DMS114 treated with DMSO at 0.1 percent for 48 hours (cell line): Measurements from ENCODE around the gene ATG4D.
"Not testable (repeated sequence)": the region's sequence is repeated elsewhere in the genome, so short reads cannot be mapped to it uniquely, and the experiment has no call there.

Source experiments
- DNase-seq: peaks from one replicate; lab custom pipeline; 2025; ENCODE audit not compliant: unreplicated experiment; lab: John Stamatoyannopoulos, UW

Gene ATG4D

DNA sequence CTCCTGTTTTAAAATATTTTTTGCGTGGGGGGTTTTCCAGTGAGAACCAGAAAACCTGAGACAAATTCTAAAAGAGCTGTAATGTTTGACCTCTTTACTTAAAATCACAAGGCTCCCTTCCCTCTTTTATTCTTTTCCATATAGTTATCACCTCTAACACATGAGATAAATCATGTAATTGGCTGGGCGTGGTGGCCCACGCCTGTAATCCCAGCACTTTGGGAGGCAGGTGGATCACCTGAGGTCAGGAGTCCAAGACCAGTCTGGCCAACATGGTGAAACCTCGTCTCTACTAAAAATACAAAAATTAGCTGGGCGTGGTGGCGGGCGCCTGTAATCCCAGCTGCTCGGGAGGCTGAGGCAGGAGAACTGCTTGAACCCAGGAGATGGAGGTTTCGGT, 7.3 kb downstream of the ATG4D start:
- not testable (repeated sequence) for DNase-seq

DNA sequence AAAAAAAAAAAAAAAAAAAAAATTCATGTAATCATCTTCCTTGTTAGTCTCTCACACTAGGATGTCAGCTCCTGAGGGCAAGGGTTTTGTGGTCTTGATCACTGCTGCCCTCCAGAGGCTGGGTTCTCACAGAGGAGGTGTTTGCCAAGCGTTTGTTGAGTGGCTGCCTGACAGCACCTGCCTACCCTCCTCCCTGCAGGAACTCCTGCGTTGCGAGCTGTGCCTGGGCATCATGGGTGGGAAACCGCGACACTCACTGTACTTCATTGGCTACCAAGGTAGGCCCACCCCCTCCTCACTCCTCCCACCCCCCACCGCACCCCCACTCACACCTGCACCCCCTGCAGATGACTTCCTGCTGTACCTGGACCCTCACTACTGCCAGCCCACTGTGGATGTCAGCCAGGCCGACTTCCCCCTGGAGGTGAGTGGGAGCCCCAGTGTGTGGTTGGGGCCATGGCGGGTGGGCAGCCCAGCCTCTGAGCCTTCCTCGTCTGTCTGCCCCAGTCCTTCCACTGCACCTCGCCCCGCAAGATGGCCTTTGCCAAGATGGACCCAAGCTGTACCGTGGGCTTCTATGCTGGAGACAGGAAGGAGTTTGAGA, 8.1 kb downstream of the ATG4D start:
- DNase-seq = no peak

DNA sequence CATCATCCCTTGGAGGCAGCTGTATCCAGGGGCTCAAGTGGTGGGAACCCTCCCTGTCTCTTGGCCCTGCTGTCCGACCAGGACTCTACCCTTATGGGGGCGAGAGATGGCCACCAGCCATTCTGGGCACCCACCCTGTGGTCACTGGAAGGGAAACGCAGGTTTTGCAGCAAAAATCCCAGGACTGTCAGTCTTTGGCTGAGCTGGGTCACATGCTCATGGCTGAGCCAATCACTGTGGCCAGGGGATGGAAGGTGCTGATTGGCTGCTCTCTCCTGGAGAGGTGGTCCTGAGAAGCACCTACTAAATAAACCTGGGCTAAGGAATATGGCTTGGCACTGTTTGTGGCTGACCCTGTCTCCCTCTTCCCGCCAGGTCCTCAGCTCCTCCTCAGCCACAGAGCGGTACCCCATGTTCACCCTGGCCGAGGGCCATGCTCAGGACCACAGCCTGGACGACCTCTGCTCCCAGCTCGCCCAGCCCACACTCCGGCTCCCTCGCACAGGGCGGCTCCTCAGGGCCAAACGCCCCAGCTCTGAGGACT, 8.9 kb downstream of the ATG4D start:
- no peak for DNase-seq

DNA sequence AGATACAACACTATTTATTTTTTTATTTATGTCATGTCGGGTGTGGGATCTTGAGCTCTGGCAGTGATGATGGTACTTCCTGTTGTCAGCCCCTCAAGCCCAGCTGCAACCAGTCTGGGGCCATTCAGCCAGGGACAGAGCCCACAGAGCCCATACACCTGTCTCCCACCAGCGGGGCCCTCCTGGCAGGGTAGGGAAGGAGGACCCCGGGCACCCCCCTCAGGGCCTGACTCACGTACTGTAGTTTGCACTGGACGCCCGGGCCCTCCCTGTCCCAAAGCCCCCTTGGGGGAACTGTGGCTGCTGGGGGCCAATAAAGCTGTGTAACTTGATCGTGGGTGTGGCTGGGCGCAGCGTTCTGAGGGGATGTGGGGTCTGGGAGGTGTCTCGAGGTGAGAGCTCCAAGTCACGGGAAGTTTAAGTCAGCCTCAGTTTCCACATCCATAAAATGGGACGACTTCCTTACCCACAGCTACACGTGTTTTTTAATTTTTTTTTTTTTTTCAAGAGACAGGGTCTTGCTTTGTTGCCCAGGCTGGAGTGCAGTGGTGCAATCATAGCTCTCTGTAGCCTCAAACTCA, 9.5 kb downstream of the ATG4D start:
- no peak for DNase-seq

DNA sequence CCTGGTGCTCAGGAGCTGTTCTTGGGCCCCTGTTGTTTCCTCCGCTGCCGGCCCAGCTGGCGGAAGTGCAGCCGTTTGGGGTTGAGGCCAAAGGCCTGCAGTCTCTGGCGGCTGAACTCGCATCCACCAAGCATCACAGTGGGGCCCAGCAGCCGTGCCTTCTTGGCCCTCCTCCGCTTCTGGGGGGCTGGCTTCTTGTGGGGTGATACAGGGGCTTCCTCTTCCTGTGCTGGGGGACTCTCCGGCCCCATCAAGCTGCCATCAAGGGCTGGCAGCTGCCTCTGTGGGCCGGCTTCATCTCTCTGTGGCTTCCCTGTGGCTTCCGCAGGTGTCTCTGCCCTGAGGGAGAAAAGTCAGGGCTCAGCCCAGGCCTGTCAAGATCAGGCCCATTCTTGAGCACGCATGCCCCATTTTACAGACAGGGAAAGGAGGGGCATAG, 10.3 kb downstream of the ATG4D start:
- no peak for DNase-seq

DNA sequence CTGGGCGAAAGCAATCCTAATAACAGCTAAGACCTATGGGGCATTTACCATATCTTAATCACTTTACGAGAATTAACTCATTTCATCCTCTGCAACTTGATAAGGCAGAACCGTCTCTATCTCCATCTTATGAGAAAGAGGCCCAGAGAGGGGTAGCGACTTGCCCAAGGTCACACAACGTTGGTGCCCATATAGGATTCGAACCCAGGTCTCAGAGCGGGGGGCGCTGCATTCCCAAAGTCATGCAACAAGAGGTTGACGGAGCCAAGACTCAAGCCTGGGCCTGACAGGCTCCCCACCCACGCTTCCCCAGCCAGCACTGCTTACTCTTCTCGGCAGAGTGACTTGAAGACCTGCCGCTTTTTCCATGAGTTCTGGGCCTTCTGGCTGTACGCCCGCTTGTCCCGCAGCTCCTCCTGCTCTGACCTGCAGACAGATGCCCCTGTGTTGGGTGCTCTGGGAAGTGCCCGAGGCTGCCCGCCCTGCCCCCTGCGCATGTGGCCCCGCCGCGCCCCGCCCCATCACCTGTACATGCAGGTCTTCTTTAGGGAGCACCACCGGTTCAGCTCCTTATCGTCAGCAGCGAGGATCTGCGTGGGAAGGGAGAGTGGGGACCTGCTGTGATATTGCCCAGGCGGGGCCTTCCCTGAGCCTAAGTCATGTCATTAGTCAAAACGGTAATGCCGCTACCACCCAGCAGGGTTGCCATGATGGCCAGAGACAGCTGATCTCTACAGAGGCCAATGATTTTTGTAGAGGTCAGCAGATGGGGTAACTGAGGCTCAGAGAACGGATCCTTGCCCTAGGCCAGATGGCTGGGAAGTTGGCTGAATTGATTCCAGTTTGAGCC, 11.3 kb downstream of the ATG4D start:
- DNase-seq = no peak

DNA sequence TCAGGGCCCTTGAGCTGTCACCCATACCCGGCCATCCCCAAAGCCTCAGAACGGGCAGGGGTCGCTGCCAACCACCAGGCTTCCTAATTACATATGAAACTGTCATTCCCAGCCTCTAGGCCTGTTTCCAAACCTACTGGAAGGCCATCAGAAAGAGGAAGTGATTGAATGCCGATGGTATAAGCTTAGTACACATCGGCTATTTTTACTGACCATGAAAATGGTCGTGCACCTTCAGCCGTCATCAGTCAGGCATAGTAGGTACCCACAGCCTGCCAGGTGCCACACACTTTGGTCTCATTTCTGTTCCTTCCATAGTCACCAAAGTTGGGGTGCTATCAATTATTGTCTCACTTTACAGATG, 11.9 kb downstream of the ATG4D start:
- no peak for DNase-seq

DNA sequence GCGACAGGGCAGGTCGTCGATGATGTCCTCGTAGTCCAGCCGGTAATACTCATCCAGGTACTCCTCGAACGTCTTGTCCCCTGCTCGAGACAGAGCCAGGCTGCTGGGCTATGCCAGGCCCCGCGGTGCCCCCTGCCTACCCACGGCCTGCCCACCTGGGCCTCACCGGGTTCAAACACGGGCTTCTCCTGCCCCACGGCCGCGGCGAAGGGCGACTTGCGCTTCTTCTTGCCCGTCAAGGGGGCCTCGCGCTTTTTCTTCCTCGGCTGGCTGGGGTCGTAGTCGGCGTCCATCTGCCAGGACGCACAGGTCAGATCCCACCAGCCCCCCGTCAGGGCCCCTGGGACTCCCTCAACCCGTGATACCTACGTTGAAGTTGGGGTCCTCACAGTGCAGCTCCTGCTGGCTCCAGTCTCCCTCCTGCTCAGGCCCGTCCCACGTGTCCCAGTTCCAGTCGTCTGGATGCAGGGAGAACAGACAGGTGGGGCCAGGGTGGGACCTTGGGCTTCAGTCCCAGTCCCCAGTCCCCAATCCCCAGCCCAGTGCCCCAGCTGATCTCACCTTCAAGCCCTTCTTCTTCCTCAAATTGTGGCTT, 14.0 kb downstream of the ATG4D start:
- DNase-seq = no peak

DNA sequence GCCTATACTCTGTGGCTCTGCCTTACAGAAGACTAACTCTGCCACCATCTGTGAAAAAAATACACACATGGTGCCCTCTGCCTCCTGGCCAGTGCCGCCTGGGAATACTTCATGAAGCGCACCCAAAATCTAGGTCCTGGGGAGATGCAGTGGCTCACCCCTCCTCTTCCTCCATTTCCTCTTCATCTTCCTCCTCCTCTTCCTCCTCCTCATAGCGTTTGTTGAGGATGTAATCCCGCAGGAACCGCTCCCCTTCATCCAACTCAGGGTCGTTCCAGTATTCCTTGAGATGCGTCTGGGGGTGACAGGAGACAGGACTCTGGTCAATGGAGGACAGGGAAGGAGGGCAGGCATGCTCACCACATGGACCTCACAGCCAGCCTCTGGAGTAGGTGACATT, 16.4 kb downstream of the ATG4D start:
- DNase-seq = no peak

DNA sequence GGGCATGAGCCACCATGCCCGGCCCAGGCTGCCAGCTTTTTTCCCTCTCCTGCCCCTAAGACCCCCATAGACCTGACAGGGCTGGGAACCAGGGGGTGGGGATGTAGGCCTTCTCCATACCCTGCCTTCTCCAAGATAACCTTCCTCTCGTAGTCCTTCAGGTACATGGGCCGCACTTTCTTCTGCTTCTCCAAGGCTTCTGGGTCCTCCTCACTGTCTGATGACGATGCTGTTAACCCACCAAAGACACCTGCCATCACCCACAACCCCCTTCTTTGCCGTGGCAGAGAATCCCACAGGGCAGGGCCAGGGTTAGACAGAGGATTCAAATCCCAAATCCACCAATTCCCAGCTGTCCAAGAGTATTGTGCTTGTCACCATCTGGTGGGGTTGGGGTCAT, 18.9 kb downstream of the ATG4D start:
- no peak for DNase-seq

DNA sequence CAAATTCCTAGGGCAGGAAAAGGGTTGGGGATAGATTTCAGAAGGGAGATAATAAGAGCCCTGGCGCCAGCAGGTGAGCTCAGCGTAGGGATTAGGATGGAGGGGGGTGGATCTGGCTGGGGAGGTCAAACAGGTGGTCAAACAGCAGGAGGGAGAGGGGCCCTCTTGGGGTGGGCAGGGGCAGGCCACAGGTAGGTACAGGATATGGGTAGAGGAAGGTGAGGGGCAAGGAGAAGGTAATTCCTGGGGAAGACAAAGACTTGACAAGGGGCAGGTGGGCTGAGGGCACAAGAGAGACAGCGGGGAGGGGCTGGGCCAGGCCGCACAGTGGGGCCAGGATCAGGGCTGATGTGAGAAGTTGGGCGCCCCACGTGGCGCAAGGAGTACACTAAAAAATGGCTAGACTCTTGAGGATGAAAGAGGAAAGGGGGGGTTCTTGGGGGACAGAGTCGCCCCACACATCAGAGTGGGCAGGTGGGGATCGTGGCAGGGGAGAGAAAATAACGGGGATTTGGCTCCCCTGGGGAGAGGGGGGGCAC, 21.4 kb downstream of the ATG4D start:
- DNase-seq = no peak

DNA sequence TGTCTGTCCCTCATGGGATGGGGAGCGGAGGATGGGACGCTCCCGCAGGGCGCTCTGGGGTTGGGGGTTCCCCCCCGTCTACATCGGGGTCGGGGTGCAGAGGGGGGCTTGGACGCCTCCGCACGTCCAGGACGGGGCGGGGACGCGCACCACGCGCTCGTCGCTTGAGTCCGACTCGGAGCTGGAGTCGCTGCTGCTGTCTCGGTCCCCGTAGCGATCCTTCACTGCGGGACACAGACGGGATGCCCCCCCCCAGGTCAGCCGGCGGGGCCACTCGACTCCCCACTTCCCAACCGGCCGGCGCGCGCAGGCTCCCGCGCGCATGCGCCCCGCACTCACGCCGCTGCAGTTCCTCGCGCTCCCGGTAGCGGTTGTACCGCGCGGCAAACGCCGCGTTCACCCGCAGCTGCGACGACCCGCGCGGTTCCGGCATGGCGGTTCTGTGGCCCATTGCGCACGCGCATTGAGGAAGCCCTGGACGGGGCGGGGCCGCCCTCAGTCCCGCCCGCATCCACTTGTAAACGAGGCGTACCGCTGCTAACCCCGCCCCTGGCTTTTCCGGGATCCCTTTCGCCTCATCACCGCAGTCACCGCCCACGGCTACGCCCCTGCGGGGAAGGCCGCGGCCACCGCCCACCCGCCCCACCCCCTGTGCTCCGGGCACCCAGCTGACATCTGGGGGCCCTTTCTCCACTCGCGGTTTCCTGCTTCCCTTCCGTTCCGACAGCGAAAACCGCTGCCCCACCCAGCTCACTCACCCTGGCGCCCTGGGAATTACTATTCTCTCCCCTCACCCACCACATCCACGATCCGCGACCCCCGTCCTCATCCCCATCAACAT, 22.1 kb downstream of the ATG4D start, which contains the start of gene KRI1:
Gene KRI1, minus strand, starts transcription at position 444 of the 841 bp plus-strand sequence. Its CDS starts 11 bp downstream, at position 433.
- DNase-seq = peak; percentile 89

DNA sequence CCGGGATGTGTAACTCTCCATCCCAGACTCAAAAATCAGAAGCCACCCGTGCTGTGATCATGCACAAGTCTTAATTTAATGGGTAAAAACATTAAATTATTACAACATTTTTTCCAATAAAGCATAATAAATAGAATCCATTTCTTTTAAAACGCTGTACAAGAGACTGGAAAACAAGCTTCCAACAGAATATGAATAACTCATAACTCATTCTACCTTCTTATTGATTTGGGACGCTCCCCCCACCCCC, 22.6 kb downstream of the ATG4D start:
- no peak for DNase-seq

DNA sequence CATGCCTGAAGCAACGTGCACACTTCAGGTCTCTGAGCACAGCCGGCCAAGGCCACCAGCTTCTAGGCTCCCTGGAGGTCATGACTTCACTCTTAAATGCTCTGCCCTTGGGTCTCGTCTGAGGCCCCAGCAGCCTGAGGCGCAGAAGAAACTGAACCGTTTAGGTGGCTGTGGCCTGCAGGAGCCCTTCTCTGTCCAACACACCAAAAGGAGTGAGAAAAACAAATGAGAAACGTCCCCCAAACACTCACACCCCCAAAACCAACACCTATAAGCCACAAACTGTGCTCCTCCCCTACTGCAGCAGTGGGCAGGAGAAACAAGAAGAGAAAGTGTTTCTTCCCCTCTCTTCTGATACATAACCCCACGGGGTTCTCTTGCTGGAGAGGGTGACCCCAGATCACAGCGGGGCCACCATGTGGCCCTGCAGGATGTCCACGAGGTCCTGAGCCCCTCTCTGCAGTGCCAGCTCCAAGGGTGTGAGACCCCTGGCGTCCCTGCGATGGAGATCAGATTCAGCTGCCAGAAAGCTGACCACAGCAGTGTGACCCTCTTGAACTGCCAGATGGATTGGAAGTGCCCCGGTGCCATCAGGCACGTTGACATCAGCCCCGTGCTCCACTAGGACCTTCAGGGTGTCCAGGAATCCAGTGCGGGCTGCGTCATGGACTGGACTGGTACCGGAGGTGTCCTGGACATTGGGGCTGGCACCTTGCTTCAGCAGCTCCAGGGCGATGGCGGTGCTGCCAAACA, 23.1 kb downstream of the ATG4D start:
- no peak for DNase-seq

DNA sequence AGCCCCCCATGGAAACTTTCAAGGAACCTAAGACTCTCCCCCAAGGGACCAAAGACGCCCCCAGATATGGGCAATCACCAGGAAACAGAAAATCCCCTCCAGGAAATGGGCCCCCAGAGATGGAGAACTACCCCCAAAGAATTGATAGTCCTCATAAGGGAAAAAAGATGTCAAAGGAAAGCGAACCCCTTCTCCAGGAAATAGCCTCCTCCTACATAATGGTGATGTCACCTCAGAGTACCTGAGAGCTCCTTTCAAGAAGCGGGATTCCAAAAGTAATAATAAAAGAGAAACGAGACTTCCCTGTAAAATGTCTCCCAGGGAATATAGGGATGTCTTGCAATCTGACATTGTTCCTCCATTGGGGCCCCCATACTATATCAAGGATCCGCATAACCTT, 24.0 kb downstream of the ATG4D start:
- no peak for DNase-seq

DNA sequence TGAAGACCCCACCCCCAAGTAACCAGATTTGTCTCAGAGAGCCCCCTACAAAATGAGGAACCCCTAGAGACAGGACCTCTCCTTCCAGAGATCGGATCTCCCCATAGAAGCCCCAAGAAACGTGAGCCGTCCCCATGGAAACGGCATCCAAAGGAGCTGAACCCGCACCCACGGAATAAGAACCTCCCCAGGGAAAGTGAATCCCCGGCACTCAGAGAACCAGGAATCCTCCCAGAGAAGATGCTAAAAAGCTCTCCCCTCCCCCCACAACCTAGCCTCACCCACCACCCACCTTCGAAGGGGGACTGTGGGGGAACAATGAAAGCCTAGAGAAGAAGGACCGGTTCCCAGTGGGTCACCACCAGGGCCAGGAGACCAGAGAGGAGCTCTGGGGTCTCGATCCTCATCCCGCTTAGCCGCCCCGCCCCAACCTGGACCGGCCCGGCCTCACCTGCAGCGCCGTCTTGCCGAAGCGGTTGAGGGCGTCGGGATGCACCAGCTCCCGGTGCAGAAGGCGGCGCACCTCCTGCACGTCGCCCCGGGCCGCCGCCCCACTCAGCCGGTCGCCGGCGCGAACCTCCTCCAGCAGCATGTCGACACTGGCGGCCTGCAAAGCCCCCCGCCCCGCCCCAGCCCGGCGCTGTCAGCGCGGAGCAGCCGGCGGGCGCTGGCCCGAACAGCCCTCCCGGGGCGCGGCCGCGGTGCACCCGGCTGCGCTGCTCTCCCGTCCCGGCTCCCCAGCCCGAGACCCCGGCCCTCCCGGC, 24.5 kb downstream of the ATG4D start:
- DNase-seq = no peak

DNA sequence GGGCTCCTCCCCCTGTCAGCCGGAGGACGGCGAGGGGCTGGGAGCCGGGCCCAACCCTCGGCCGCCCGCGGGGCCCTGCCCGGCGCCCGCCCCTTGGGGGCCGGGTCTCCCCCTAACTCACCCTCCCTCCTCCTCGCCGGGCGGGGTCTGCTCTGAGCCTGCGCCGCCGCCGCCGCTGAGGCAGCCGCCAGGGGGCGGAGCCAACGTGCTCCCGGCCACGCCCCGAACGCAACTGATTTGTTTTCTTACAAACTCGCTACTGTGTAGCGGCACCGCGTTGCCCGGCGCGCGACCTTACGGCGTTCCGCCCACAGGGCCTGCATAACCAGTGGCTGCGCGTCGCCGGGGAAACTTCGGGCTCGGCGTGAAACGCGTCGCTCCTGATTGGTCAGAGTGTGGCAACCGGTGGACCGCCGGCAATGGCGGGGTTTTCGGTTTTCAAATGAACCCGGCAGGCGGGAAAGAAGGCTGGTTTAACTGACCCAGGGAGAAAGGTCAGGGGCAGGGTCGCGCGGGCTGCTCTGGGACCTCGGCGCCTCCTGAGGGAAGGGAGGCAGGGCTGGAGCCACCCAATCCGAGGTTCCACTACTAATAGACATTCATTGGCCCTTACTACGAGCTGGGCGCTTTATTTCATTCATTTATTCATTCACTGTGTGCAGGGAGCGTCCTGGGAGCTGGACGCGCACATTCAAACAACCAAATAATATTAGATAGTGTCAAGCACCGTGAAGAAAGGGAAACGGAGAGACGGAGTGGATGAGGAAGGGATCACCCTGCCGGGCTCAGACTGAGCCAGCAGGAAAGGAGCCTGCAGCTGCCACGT, 25.3 kb downstream of the ATG4D start, which contains the start of gene CDKN2D:
Gene CDKN2D, minus strand, starts transcription at position 154 of the 826 bp plus-strand sequence. CDS start 326 bp downstream, outside the sequence.
- peak; percentile 94 for DNase-seq

DNA sequence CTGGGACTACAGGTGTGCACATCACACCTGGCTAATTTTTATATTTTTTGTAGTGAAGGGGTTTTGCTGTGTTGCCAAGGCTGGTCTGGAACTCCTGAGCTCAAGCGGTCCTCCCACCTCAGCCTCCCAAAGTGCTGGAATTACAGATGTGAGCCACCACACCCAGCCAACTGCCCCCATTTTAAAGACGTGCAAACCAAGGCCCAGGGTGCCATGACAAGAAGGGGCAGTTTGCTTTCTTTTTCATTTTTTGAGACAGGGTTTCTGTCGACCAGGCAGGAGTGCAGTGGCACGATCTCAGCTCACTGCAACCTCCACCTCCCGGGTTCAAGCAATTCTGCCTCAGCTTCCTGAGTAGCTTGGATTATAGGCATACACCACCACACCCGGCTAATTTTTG, 30.1 kb downstream of the ATG4D start:
- DNase-seq = not testable (repeated sequence)
